ENCODE results near the gene E2F3.
A peak's percentile ranks its signal among the peaks of the same experiment; 100 is the strongest.
"Not testable (repeated sequence)": the region's sequence is repeated elsewhere in the genome, so short reads cannot be mapped to it uniquely, and the experiment has no call there.

The E2F3 gene

GRCh38 chr6:20511852-20512251, 110.2 kb downstream of the E2F3 start:
- FAIRE-seq (no peak), DNase-seq (ENCODE audit: insufficient read length, low spot score) (no peak)

GRCh38 chr6:20525208-20525607, 123.5 kb downstream of the E2F3 start:
- not testable (repeated sequence) for FAIRE-seq

GRCh38 chr6:20529086-20529448, 127.4 kb downstream of the E2F3 start:
- DNase-seq (ENCODE audit: insufficient read length, low spot score), result not testable (repeated sequence)
- FAIRE-seq, result peak; percentile 65

More at GRCh38 chr6:20525208-20525607, 123.5 kb downstream of the E2F3 start:
- not testable (repeated sequence) for DNase-seq (ENCODE audit: insufficient read length, low spot score)

GRCh38 chr6:20532881-20533280, 131.2 kb downstream of the E2F3 start:
- no peak for FAIRE-seq
- DNase-seq (ENCODE audit: insufficient read length, low spot score), result no peak

GRCh38 chr6:20533746-20534294, 132.1 kb downstream of the E2F3 start:
- DNase-seq (ENCODE audit: insufficient read length, low spot score), result no peak
- FAIRE-seq, result peak; percentile 49

GRCh38 chr6:20534295-20535262, 132.9 kb downstream of the E2F3 start, which contains the start of gene CDKAL1:
Gene CDKAL1 (plus strand): TSS chr6:20534457. CDS start chr6:20546351, 11,894 bp downstream.
- FAIRE-seq (peak; percentile 99), DNase-seq (ENCODE audit: insufficient read length, low spot score) (peak; percentile 37)

GRCh38 chr6:20538131-20538662, 136.5 kb downstream of the E2F3 start:
- no peak for FAIRE-seq
- no peak for DNase-seq (ENCODE audit: insufficient read length, low spot score)

GRCh38 chr6:20538907-20539306, 137.2 kb downstream of the E2F3 start:
- FAIRE-seq (no peak), DNase-seq (ENCODE audit: insufficient read length, low spot score) (no peak)

- FAIRE-seq (no peak), DNase-seq (ENCODE audit: insufficient read length, low spot score) (no peak)
Measured at GRCh38 chr6:20539387-20539786, 137.7 kb downstream of the E2F3 start.

GRCh38 chr6:20540683-20541082, 139.0 kb downstream of the E2F3 start:
- FAIRE-seq (no peak), DNase-seq (ENCODE audit: insufficient read length, low spot score) (no peak)

- DNase-seq (ENCODE audit: insufficient read length, low spot score) (no peak), FAIRE-seq (no peak)
Measured at GRCh38 chr6:20541382-20541781, 139.7 kb downstream of the E2F3 start.

- FAIRE-seq (peak; percentile 98), DNase-seq (ENCODE audit: insufficient read length, low spot score) (peak; percentile 25)
Measured at GRCh38 chr6:20542927-20543602, 141.4 kb downstream of the E2F3 start.
